ENCODE measurements around the gene CACNA1I. TPM values are rescaled to one million over a fixed set of nuclear protein-coding genes. Genes with fewer than 3 reads are reported as not detected.

The CACNA1I gene
- total and polyA plus RNA-seq, 2 donors (not counting 3 experiments of a cell fraction or from before 2014, with no cell fraction given), result not detected

- no peaks in the 10 kb centered on the region for H3K4me1 ChIP-seq (ENCODE audit: control insufficient read depth, extremely low read depth, insufficient read depth, low read length)
- dilution Hi-C loops (cut with MboI; ENCODE audit: extremely low pct_ligation_motif_present, low sequenced_read_pairs) (no loop called here), intact Hi-C loops (cut with micrococcal nuclease) (no loop called here)
- H2AFZ ChIP-seq (ENCODE audit: low read depth, low read length), result no peak overlapping the region
- no peaks in the 10 kb centered on the region for H3K9me3 ChIP-seq (replicated peaks; ENCODE audit: control insufficient read depth, insufficient read depth, low read length)
- no peaks in the 10 kb centered on the region for H3K36me3 ChIP-seq (ENCODE audit: control insufficient read depth in 2 of 2, extremely low read depth in 1 of 2, insufficient read depth in 2 of 2, low read length in 2 of 2)
- no peaks in the 10 kb centered on the region for H4K20me1 ChIP-seq (replicated peaks; ENCODE audit: control insufficient read depth, extremely low read depth, insufficient read depth, low read length)
- TF ChIP-seq EZH2 (IDR thresholded peaks at IDR 0.05; ENCODE audit: borderline replicate concordance, low read depth, low read length, severe bottlenecking) (no peak), MYC (IDR thresholded peaks at IDR 0.05; ENCODE audit: low read depth, low read length) (no peak), POLR2A (IDR thresholded peaks at IDR 0.05; ENCODE audit: low read depth, low read length) (no peak), JUN (IDR thresholded peaks at IDR 0.05; ENCODE audit: borderline replicate concordance, insufficient read depth, insufficient read length, low read depth) (no peak), FOS (IDR thresholded peaks at IDR 0.05; ENCODE audit: borderline replicate concordance, insufficient read depth, low read length) (no peak), GATA2 (IDR thresholded peaks at IDR 0.05; ENCODE audit: insufficient read depth, insufficient read length, low read depth, low read length) (no peak)
- DNase-seq (ENCODE audit: low read depth, low spot score) (no peak), FAIRE-seq (no peak)
- CTCF ChIA-PET, result interaction anchor here (1.2 kb wide), 1 partner anchor 324 kb away, joined by 4 read pairs; no protein-coding TSS in a partner anchor
- H3K4me2 ChIP-seq (ENCODE audit: insufficient read depth, low read length), result no peak overlapping the region
- H3K27ac ChIP-seq (ENCODE audit: insufficient read depth, low read depth, low read length), result no peak overlapping the region
- H3K4me3 ChIP-seq (replicated peaks in 1 of 3; ENCODE audit: insufficient read depth in 1 of 3, low read depth in 1 of 3, low read length in 3 of 3), result no peak overlapping the region
- no peaks in the 10 kb centered on the region for H3K79me2 ChIP-seq (ENCODE audit: control insufficient read depth, insufficient read depth, low read length)
- no peak overlapping the region for H3K9ac ChIP-seq (replicated peaks; ENCODE audit: extremely low read depth, insufficient read depth, low read length)
- BruUV-seq (replicated peaks), result no TSS peak
- H3K9me1 ChIP-seq (replicated peaks; ENCODE audit: control insufficient read depth, extremely low read depth, insufficient read depth, low read length), result no peaks in the 10 kb centered on the region
- no peaks in the 10 kb centered on the region for H3K27me3 ChIP-seq (ENCODE audit: control insufficient read depth in 2 of 2, insufficient read depth in 2 of 2, low read length in 2 of 2)
- POLR2A ChIA-PET, result no interaction called here
Observed at GRCh38 chr22:39700565-39700964, 130.0 kb downstream of the CACNA1I start.

- no peak overlapping the region for H3K9ac ChIP-seq (replicated peaks; ENCODE audit: extremely low read depth, insufficient read depth, low read length)
- intact Hi-C loops (cut with micrococcal nuclease) (no loop called here), dilution Hi-C loops (cut with MboI; ENCODE audit: extremely low pct_ligation_motif_present, low sequenced_read_pairs) (no loop called here)
- no peaks in the 10 kb centered on the region for H3K9me3 ChIP-seq (replicated peaks; ENCODE audit: control insufficient read depth, insufficient read depth, low read length)
- H3K4me2 ChIP-seq (ENCODE audit: insufficient read depth, low read length), result no peak overlapping the region
- H3K27me3 ChIP-seq (ENCODE audit: control insufficient read depth in 2 of 2, insufficient read depth in 2 of 2, low read length in 2 of 2), result no peaks in the 10 kb centered on the region
- no peak overlapping the region for H3K4me3 ChIP-seq (replicated peaks in 1 of 3; ENCODE audit: insufficient read depth in 1 of 3, low read depth in 1 of 3, low read length in 3 of 3)
- no peaks in the 10 kb centered on the region for H3K9me1 ChIP-seq (replicated peaks; ENCODE audit: control insufficient read depth, extremely low read depth, insufficient read depth, low read length)
- no peaks in the 10 kb centered on the region for H3K4me1 ChIP-seq (ENCODE audit: control insufficient read depth, extremely low read depth, insufficient read depth, low read length)
- CTCF ChIA-PET, result interaction anchor here (0.6 kb wide), 1 partner anchor 1441 kb away, joined by 3 read pairs; no protein-coding TSS in a partner anchor
- no peaks in the 10 kb centered on the region for H4K20me1 ChIP-seq (replicated peaks; ENCODE audit: control insufficient read depth, extremely low read depth, insufficient read depth, low read length)
- POLR2A ChIA-PET, result no interaction called here
- H3K79me2 ChIP-seq (ENCODE audit: control insufficient read depth, insufficient read depth, low read length), result no peaks in the 10 kb centered on the region
- BruUV-seq (replicated peaks), result no TSS peak
- DNase-seq (ENCODE audit: low read depth, low spot score), result no peak
- no peak for TF ChIP-seq GATA2 (IDR thresholded peaks at IDR 0.05; ENCODE audit: insufficient read depth, insufficient read length, low read depth, low read length)
- TF ChIP-seq EZH2 (IDR thresholded peaks at IDR 0.05; ENCODE audit: borderline replicate concordance, low read depth, low read length, severe bottlenecking), result no peak
- TF ChIP-seq POLR2A (IDR thresholded peaks at IDR 0.05; ENCODE audit: low read depth, low read length), result no peak
- TF ChIP-seq MYC (IDR thresholded peaks at IDR 0.05; ENCODE audit: low read depth, low read length), result no peak
- no peak for TF ChIP-seq FOS (IDR thresholded peaks at IDR 0.05; ENCODE audit: borderline replicate concordance, insufficient read depth, low read length)
- TF ChIP-seq POLR2AphosphoS5 (IDR thresholded peaks at IDR 0.05; ENCODE audit: insufficient read depth, low read depth, low read length), result no peak
- TF ChIP-seq CTCF (IDR thresholded peaks at IDR 0.05; ENCODE audit: extremely low read depth in 1 of 2, insufficient read depth in 1 of 2, low read depth in 1 of 2, low read length in 2 of 2), result no peak
- no peak for TF ChIP-seq MAX (IDR thresholded peaks at IDR 0.05; ENCODE audit: insufficient read depth, insufficient read length)
- TF ChIP-seq JUN (IDR thresholded peaks at IDR 0.05; ENCODE audit: borderline replicate concordance, insufficient read depth, insufficient read length, low read depth), result no peak
- no peak overlapping the region for H2AFZ ChIP-seq (ENCODE audit: low read depth, low read length)
- FAIRE-seq, result no peak
- H3K36me3 ChIP-seq (ENCODE audit: control insufficient read depth in 2 of 2, extremely low read depth in 1 of 2, insufficient read depth in 2 of 2, low read length in 2 of 2), result no peaks in the 10 kb centered on the region
- H3K27ac ChIP-seq (ENCODE audit: insufficient read depth, low read depth, low read length), result no peak overlapping the region
Observed at GRCh38 chr22:39703091-39703490, 132.5 kb downstream of the CACNA1I start.
